Epithelial cell of esophagus (primary cell): ENCODE results near the gene ZNF99.
"Not testable (repeated sequence)": the region's sequence is repeated elsewhere in the genome, so short reads cannot be mapped to it uniquely, and the experiment has no call there.

Experiments
- DNase-seq: peaks from one replicate; pipeline ENCODE4 v3.0.0; 2010; ENCODE audit warnings: low read depth
- H3K4me3 ChIP-seq: 2 replicates; pipeline ENCODE4 v1.5.1; 2011; ENCODE audit warnings: mild to moderate bottlenecking, low read length, control low read depth
- TF ChIP-seq, protein P1 (sequence below): IDR thresholded peaks from 2 replicates; pipeline ENCODE4 v1.5.1; 2011; ENCODE audit warnings: low read depth, mild to moderate bottlenecking, low read length, control low read depth, inconsistent platforms; ENCODE audit not compliant: insufficient read depth; ENCODE audit errors: missing control alignments

Gene ZNF99

GRCh38 chr19:22797040-22797439, 13.1 kb upstream of the ZNF99 start:
- DNase-seq, result no peak
- TF ChIP-seq, protein P1, sequence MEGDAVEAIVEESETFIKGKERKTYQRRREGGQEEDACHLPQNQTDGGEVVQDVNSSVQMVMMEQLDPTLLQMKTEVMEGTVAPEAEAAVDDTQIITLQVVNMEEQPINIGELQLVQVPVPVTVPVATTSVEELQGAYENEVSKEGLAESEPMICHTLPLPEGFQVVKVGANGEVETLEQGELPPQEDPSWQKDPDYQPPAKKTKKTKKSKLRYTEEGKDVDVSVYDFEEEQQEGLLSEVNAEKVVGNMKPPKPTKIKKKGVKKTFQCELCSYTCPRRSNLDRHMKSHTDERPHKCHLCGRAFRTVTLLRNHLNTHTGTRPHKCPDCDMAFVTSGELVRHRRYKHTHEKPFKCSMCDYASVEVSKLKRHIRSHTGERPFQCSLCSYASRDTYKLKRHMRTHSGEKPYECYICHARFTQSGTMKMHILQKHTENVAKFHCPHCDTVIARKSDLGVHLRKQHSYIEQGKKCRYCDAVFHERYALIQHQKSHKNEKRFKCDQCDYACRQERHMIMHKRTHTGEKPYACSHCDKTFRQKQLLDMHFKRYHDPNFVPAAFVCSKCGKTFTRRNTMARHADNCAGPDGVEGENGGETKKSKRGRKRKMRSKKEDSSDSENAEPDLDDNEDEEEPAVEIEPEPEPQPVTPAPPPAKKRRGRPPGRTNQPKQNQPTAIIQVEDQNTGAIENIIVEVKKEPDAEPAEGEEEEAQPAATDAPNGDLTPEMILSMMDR, result no peak
- no peak overlapping the region for H3K4me3 ChIP-seq

DNA sequence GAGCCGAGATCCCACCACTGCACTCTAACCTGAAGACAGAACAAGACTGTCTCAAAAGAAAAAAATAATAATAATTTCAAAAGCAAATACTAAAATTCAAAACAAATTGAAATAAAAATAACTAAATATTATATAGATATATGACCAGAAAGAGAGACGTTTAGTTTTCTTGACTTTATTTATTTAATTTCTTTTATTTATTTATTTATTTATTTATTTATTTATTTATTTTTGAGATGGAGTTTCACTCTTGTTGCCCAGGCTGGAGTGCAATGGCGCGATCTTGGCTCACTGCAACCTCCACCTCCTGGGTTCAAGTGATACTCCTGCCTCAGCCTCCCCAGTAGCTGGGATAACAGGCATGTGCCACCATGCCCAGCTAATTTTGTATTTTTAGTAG, 8.9 kb upstream of the ZNF99 start:
- not testable (repeated sequence) for H3K4me3 ChIP-seq, DNase-seq

DNA sequence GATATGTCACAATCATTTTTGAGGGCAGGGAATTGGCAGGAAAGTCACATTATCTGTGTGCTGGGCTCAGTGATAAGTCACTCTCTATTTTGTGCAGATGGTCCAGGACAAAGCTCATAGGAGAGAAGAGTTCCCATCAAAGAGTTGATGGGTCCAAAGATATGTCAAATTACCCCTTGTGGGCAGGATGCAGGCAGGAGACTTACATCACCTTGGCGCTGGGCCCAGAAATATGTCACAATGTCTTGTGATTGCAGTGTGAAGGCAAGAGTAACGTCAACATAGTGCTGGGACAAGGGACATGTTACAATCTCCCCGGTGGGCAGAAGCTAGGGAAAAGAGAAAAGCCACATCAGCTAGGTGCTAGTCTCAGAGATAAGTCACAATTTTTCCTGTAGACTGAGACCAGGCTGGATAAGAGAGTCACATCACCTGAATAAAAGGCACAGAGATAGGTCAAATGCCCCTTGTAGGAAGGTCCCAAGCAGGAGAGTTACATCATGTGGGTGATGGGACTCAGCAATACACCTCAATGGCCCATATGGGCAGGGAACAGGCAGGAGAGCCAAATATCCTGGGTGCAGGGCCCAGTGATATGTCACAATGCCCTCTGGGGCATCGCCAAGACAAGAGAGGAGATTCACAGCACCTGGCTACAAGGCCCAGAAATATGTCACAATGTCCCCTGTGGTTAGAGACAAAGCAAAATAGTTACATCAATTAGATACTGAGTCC, 47.9 kb downstream of the ZNF99 start:
- DNase-seq, result no peak
- TF ChIP-seq, protein P1, result no peak

GRCh38 chr19:22733691-22734090, 50.3 kb downstream of the ZNF99 start:
- no peak overlapping the region for H3K4me3 ChIP-seq
- no peak for DNase-seq
- TF ChIP-seq, protein P1, result no peak

More for the DNA sequence above, 47.9 kb downstream of the ZNF99 start:
- no peak overlapping the region for H3K4me3 ChIP-seq

DNA sequence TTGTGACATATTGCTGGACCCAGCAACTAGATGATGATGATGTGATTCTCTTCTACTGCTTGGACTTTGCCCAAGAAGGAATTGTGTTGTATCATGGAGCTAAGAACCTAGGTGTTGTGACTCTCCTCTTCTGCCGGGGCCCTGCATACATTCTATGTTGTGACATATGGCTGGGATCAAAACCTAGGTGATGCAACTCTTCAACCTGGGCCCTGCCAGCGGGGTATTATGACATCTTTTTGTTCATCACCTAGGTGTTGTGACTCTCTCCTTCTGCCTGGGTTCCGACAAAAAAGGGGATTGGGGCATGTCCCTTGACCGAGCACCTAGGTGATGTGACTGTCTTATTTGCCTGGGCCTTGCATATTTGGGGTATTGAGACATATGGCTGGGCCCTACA, 55.7 kb downstream of the ZNF99 start:
- not testable (repeated sequence) for DNase-seq, H3K4me3 ChIP-seq

- not testable (repeated sequence) for DNase-seq, H3K4me3 ChIP-seq
These were observed 62.4 kb downstream of the ZNF99 start for GRCh38 chr19:22721533-22721932.

DNA sequence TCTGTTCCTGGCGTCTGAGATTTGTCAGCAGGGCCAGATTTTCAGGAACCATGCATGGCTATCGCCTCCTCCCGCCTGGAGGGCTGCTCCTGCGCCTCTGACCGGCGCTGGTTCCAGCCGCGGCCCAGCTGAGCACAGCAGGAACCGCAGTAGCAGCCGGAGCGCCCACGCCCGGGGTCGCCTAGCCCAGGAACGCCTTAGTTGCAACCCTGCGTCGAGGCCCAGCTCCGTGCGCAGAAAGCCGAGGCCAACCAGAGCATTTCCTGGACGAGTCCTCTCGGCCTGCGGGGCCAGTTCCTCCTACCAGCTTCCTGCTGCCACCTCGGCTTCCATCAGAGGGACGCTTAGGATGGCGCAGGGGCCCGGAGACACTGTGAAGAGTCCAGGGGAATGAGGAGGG, 75.0 kb downstream of the ZNF99 start:
- DNase-seq, result no peak
- H3K4me3 ChIP-seq, result no peak overlapping the region
- TF ChIP-seq, protein P1, result no peak

- not testable (repeated sequence) for H3K4me3 ChIP-seq
These were observed 80.9 kb downstream of the ZNF99 start for GRCh38 chr19:22703096-22703495.

GRCh38 chr19:22702661-22703060, 81.3 kb downstream of the ZNF99 start:
- H3K4me3 ChIP-seq, DNase-seq: not testable (repeated sequence)

More at GRCh38 chr19:22703096-22703495, 80.9 kb downstream of the ZNF99 start:
- DNase-seq, result not testable (repeated sequence)
